Hepatic stellate cell (primary cell): Measurements from ENCODE around the gene FEM1C.

Experiments
- DNase-seq: peaks from one replicate; pipeline ENCODE4 v3.0.0; 2011; ENCODE audit warnings: low spot score

FEM1C gene

GRCh38 chr5:115477581-115477980 is 67.0 kb downstream of the FEM1C start:
- no peak for DNase-seq

GRCh38 chr5:115475788-115476187 is 68.8 kb downstream of the FEM1C start:
- no peak for DNase-seq

- no peak for DNase-seq
These were observed 72.1 kb downstream of the FEM1C start for GRCh38 chr5:115472271-115473025.

- no peak for DNase-seq
These were observed 73.1 kb downstream of the FEM1C start for GRCh38 chr5:115471345-115472063.

- no peak for DNase-seq
These were observed 73.7 kb downstream of the FEM1C start for GRCh38 chr5:115470921-115471320.
